Measurements from ENCODE around the gene ZNF563.

- no peak for TF ChIP-seq POLR2A (IDR thresholded peaks at IDR 0.05)
- TF ChIP-seq CTCF (IDR thresholded peaks at IDR 0.05): no peak
- no peak for TF ChIP-seq POLR2AphosphoS5 (IDR thresholded peaks at IDR 0.05)
Observed at GRCh38 chr19:12374026-12374425, 40.6 kb upstream of the ZNF563 start.
